SK-N-SH treated with all-trans-retinoic acid at 6 μM for 48 hours (cell line): Measurements from ENCODE around the gene PRSS33.
A peak's percentile ranks its signal among the peaks of the same experiment; 100 is the strongest.

ENCODE experiments used
- ATAC-seq: fragments of 200-7000 bp; cut with Tn5 transposase; 3 replicates; pipeline ENCODE4 v1.9.1; 2020; ENCODE audit warnings: mild to moderate bottlenecking, moderate library complexity
- ARNTL ChIP-seq: fragments of 450-650 bp; formaldehyde crosslinking; IDR thresholded peaks from 2 replicates; pipeline ENCODE4 v1.5.0; 2020; ENCODE audit warnings: low read depth, mild to moderate bottlenecking, moderate library complexity, borderline replicate concordance
- BACH2 ChIP-seq: fragments of 250-450 bp; sonication (Bioruptor Pico); IDR thresholded peaks from 2 replicates; pipeline ENCODE4 v1.9.0; 2021; ENCODE audit warnings: mild to moderate bottlenecking, borderline replicate concordance
- CSDC2 ChIP-seq: fragments of 250-450 bp; sonication (Bioruptor Pico); IDR thresholded peaks from 2 replicates; pipeline ENCODE4 v1.5.0; 2020; ENCODE audit warnings: mild to moderate bottlenecking, moderate library complexity
- ESRRG ChIP-seq: fragments of 250-450 bp; sonication (Bioruptor Pico); IDR thresholded peaks from 2 replicates; pipeline ENCODE4 v1.6.1; 2021; ENCODE audit warnings: mild to moderate bottlenecking
- GLIS3 ChIP-seq: fragments of 250-450 bp; sonication (Bioruptor Pico); IDR thresholded peaks from 2 replicates; pipeline ENCODE4 v1.5.0; 2020; ENCODE audit warnings: mild to moderate bottlenecking, moderate library complexity
- ISL1 ChIP-seq: fragments of 250-450 bp; sonication (Bioruptor Pico); IDR thresholded peaks from 2 replicates; pipeline ENCODE4 v2.1.2; 2022; ENCODE audit warnings: mild to moderate bottlenecking, moderate library complexity
- PATZ1 ChIP-seq: fragments of 250-450 bp; sonication (Bioruptor Pico); IDR thresholded peaks from 2 replicates; pipeline ENCODE4 v1.8.0; 2020; ENCODE audit warnings: mild to moderate bottlenecking, moderate library complexity, borderline replicate concordance
- PPARA ChIP-seq: fragments of 250-450 bp; sonication (Bioruptor Pico); IDR thresholded peaks from 2 replicates; pipeline ENCODE4 v1.5.0; 2020; ENCODE audit warnings: mild to moderate bottlenecking, borderline replicate concordance
- RARB ChIP-seq: fragments of 250-450 bp; sonication (Bioruptor Pico); IDR thresholded peaks from 2 replicates; pipeline ENCODE4 v1.8.0; 2021; ENCODE audit warnings: mild to moderate bottlenecking, moderate library complexity
- SNAI2 ChIP-seq: fragments of 250-450 bp; sonication (Bioruptor Pico); IDR thresholded peaks from 2 replicates; pipeline ENCODE4 v1.5.0; 2020; ENCODE audit warnings: mild to moderate bottlenecking, moderate library complexity
- TCF4 ChIP-seq: fragments of 250-450 bp; sonication (Bioruptor Pico); IDR thresholded peaks from 2 replicates; pipeline ENCODE4 v1.8.0; 2021; ENCODE audit warnings: mild to moderate bottlenecking, moderate library complexity, borderline replicate concordance
- TSHZ2 ChIP-seq: fragments of 250-450 bp; sonication (Bioruptor Pico); IDR thresholded peaks from 2 replicates; pipeline ENCODE4 v1.5.0; 2020; ENCODE audit warnings: mild to moderate bottlenecking, moderate library complexity
- ZC3H10 ChIP-seq: fragments of 250-450 bp; sonication (Bioruptor Pico); IDR thresholded peaks from 2 replicates; pipeline ENCODE4 v1.5.1; 2021; ENCODE audit warnings: mild to moderate bottlenecking, moderate library complexity
- ZFP3 ChIP-seq: fragments of 250-450 bp; sonication (Bioruptor Pico); IDR thresholded peaks from 2 replicates; pipeline ENCODE4 v1.5.0; 2020; ENCODE audit warnings: mild to moderate bottlenecking, moderate library complexity
- ZFP30 ChIP-seq: fragments of 450-650 bp; formaldehyde crosslinking; IDR thresholded peaks from 2 replicates; pipeline ENCODE4 v1.5.0; 2022; ENCODE audit warnings: mild to moderate bottlenecking, moderate library complexity
- ZNF565 ChIP-seq: fragments of 450-650 bp; formaldehyde crosslinking; conservative IDR thresholded peaks from 2 replicates; pipeline ENCODE4 v1.5.0; 2020; ENCODE audit warnings: low read depth, mild to moderate bottlenecking, moderate library complexity
- ZNF70 ChIP-seq: fragments of 450-650 bp; formaldehyde crosslinking; IDR thresholded peaks from 2 replicates; pipeline ENCODE4 v1.5.0; 2020; ENCODE audit warnings: mild to moderate bottlenecking, moderate library complexity
- ZNF8 ChIP-seq: fragments of 450-650 bp; formaldehyde crosslinking; IDR thresholded peaks from 2 replicates; pipeline ENCODE4 v1.5.0; 2020; ENCODE audit warnings: mild to moderate bottlenecking, moderate library complexity
- TF ChIP-seq, protein P1 (sequence below): fragments of 250-450 bp; sonication (Bioruptor Pico); IDR thresholded peaks from 2 replicates; pipeline ENCODE4 v1.5.1; 2020; ENCODE audit warnings: low read depth, mild to moderate bottlenecking, moderate library complexity

The PRSS33 gene

GRCh38 chr16:2783581-2784357 lies 3.6 kb downstream of the PRSS33 start (continued):
- no peak for TF ChIP-seq TSHZ2 (CRISPR knock-in tag)
- TF ChIP-seq PATZ1: no peak
- TF ChIP-seq ARNTL (CRISPR knock-in tag): no peak
- no peak for TF ChIP-seq SNAI2 (CRISPR knock-in tag)
- TF ChIP-seq, protein P1, sequence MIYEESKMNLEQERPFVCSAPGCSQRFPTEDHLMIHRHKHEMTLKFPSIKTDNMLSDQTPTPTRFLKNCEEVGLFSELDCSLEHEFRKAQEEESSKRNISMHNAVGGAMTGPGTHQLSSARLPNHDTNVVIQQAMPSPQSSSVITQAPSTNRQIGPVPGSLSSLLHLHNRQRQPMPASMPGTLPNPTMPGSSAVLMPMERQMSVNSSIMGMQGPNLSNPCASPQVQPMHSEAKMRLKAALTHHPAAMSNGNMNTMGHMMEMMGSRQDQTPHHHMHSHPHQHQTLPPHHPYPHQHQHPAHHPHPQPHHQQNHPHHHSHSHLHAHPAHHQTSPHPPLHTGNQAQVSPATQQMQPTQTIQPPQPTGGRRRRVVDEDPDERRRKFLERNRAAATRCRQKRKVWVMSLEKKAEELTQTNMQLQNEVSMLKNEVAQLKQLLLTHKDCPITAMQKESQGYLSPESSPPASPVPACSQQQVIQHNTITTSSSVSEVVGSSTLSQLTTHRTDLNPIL (CRISPR knock-in tag): no peak
- TF ChIP-seq ZNF8 (CRISPR knock-in tag): no peak
- TF ChIP-seq ISL1 (CRISPR knock-in tag): no peak

DNA sequence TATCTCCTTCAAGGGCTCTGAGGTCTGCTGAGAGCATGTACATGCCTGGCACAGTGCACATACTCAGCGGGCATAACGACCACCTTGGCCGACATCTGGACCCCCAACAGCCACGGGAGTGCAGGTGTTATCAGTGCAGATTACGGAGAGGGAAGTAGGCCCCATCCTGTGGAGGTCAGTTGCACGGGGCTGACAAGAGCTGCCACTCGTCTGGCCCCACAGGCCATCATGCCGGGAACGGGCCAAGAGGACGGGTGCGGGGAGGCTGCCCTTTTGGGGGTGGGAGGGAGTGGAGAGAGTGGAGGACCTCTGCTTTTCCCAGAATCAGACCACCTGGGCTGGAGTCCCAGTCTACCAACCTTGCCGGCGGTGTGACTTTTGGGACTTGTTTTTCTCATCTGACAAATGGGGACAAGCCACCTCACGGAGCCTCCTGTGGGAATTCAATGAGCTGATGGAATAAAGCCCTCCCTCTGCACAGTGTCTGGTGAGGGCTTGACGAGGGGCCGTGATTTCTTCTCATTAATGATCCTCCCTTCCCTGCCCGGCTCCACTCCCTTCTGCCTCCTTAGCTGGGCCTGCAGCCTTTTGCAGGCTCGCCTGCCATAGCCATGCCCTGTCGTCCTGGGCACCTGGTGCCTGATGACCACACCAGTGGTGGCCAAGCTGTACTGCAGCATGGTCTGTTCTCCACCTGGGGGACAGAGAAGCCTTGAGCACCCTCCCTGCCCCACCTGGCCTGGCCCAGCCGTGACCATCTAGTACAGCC lies 4.6 kb downstream of the PRSS33 start:
- ATAC-seq: 0 out of 3 replicates have a peak, but pooled peaks have one; percentile 16
- TF ChIP-seq RARB (no peak), ZFP30 (CRISPR knock-in tag) (no peak)
- TF ChIP-seq, all 23 proteins: peak for 0

DNA sequence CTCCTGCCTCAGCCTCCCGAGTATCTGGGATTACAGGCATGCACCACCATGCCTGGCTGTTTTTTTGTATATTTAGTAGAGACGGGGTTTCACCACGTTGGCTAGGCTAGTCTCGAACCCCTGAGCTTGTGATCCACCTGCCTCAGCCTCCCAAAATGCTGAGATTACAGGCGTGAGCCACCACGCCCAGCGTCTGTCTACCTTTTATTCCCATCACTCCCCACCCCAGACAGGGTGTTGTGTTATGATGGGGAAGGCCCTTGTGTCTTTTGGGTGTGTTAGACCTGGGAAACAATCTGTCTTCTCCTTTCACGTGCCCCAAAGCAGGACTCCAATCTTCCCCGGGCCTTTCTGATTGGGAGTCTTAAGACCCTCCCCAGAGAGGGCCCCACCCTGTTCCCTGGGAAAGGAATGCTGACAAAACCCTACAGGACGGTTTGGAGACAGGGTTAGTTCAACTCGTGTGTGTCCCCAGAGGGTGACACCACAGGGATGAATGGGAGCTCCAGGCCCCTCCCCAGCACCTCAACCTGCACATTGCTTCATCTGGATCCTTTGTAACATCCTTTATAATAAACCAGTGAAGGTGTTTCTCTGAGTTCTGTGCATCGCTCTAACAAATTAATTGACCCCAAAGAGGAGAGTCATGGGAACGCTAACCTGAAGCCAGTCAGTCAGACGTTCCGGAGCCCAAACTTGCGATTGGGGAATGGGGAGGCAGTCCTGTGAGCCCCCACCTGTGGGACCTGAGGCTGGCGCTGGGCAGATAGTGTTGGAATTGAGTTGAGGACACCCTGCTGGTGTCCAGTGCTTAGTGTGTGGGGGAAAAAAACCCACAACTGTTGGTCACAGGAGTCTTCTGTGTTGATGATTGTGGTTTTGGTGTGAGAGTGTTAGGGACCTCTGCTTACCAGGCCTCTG lies 7.1 kb downstream of the PRSS33 start:
- TF ChIP-seq CSDC2 (no peak), PPARA (CRISPR knock-in tag) (no peak), TCF4 (CRISPR knock-in tag) (no peak), ESRRG (CRISPR knock-in tag) (no peak)
- TF ChIP-seq, all 23 proteins: peak for 0
- no peak for ATAC-seq

- ATAC-seq: no peak
- TF ChIP-seq ZNF565 (CRISPR knock-in tag): no peak
- TF ChIP-seq ZFP3 (CRISPR knock-in tag): no peak
- no peak for TF ChIP-seq RARB
- TF ChIP-seq ISL1 (CRISPR knock-in tag): no peak
- no peak for TF ChIP-seq ZC3H10 (CRISPR knock-in tag)
- no peak for TF ChIP-seq ESRRG (CRISPR knock-in tag)
- TF ChIP-seq SNAI2 (CRISPR knock-in tag): no peak
- no peak for TF ChIP-seq ZFP30 (CRISPR knock-in tag)
- TF ChIP-seq CSDC2: no peak
- TF ChIP-seq ZNF70: no peak
- no peak for TF ChIP-seq GLIS3 (CRISPR knock-in tag)
- no peak for TF ChIP-seq BACH2
- no peak for TF ChIP-seq PPARA (CRISPR knock-in tag)
- TF ChIP-seq ZNF8 (CRISPR knock-in tag): no peak
- TF ChIP-seq TSHZ2 (CRISPR knock-in tag): no peak
- TF ChIP-seq ARNTL (CRISPR knock-in tag): no peak
- TF ChIP-seq, protein P1 (CRISPR knock-in tag): no peak
- TF ChIP-seq, all 23 proteins: peak for 0
Measured at GRCh38 chr16:2779151-2779920, 8.0 kb downstream of the PRSS33 start.
